ENCODE measurements around the gene ATP6V1B1.

Gene ATP6V1B1

GRCh38 chr2:70967189-70967588, 31.5 kb downstream of the ATP6V1B1 start:
- DNase-seq (ENCODE audit: low read depth), result no peak

GRCh38 chr2:70974592-70974991, 38.9 kb downstream of the ATP6V1B1 start:
- no peak for DNase-seq (ENCODE audit: low read depth)

- DNase-seq (ENCODE audit: low read depth), result no peak
Measured at GRCh38 chr2:70975237-70975636, 39.5 kb downstream of the ATP6V1B1 start.

- no peak for DNase-seq (ENCODE audit: low read depth)
Measured at GRCh38 chr2:70977605-70978205, 42.0 kb downstream of the ATP6V1B1 start.

GRCh38 chr2:70978341-70979179, 42.9 kb downstream of the ATP6V1B1 start, which contains the start of gene ANKRD53:
ANKRD53 (plus strand) TSS chr2:70978630; CDS start chr2:70978646, 16 bp downstream.
- DNase-seq (ENCODE audit: low read depth), result no peak

- DNase-seq (ENCODE audit: low read depth), result no peak
Measured at GRCh38 chr2:70979180-70979488, 43.4 kb downstream of the ATP6V1B1 start.

- DNase-seq (ENCODE audit: low read depth), result no peak
Measured at GRCh38 chr2:70979626-70980025, 43.9 kb downstream of the ATP6V1B1 start.

- no peak for DNase-seq (ENCODE audit: low read depth)
Measured at GRCh38 chr2:70981421-70981820, 45.7 kb downstream of the ATP6V1B1 start.

- DNase-seq (ENCODE audit: low read depth), result no peak
Measured at GRCh38 chr2:70981866-70982810, 46.4 kb downstream of the ATP6V1B1 start.

GRCh38 chr2:70982971-70983370, 47.3 kb downstream of the ATP6V1B1 start:
- DNase-seq (ENCODE audit: low read depth), result no peak

GRCh38 chr2:70983506-70984227, 48.0 kb downstream of the ATP6V1B1 start:
- no peak for DNase-seq (ENCODE audit: low read depth)

- no peak for DNase-seq (ENCODE audit: low read depth)
Measured at GRCh38 chr2:70984228-70984575, 48.5 kb downstream of the ATP6V1B1 start.

- DNase-seq (ENCODE audit: low read depth), result peak; percentile 65
Measured at GRCh38 chr2:70984576-70985282, 49.0 kb downstream of the ATP6V1B1 start.

- DNase-seq (ENCODE audit: low read depth), result no peak
Measured at GRCh38 chr2:70985283-70985688, 49.6 kb downstream of the ATP6V1B1 start.

- no peak for DNase-seq (ENCODE audit: low read depth)
Measured at GRCh38 chr2:70985956-70986355, 50.3 kb downstream of the ATP6V1B1 start.

- no peak for DNase-seq (ENCODE audit: low read depth)
Measured at GRCh38 chr2:70986499-70987189, 50.9 kb downstream of the ATP6V1B1 start.

- no peak for DNase-seq (ENCODE audit: low read depth)
Measured at GRCh38 chr2:70987386-70987785, 51.7 kb downstream of the ATP6V1B1 start.

- DNase-seq (ENCODE audit: low read depth), result no peak
Measured at GRCh38 chr2:70988151-70988550, 52.5 kb downstream of the ATP6V1B1 start.

GRCh38 chr2:70988726-70989648, 53.3 kb downstream of the ATP6V1B1 start:
- DNase-seq (ENCODE audit: low read depth), result no peak

- no peak for DNase-seq (ENCODE audit: low read depth)
Measured at GRCh38 chr2:70990216-70990615, 54.5 kb downstream of the ATP6V1B1 start.
